GM21619 (cell line): ENCODE results near the gene WDR1.

Source experiments
- ATAC-seq: cut with Tn5 transposase; IDR thresholded peaks from one replicate; pipeline ENCODE4 v1.9.1; 2021; ENCODE audit not compliant: unreplicated experiment

WDR1 gene

GRCh38 chr4:10047967-10048366, 68.6 kb downstream of the WDR1 start:
- ATAC-seq = no peak

- ATAC-seq = no peak
These were observed 70.1 kb downstream of the WDR1 start for GRCh38 chr4:10046471-10046870.

GRCh38 chr4:10045481-10045880, 71.1 kb downstream of the WDR1 start:
- ATAC-seq = no peak

- no peak for ATAC-seq
These were observed 75.6 kb downstream of the WDR1 start for GRCh38 chr4:10041036-10041435.

- ATAC-seq = no peak
These were observed 76.3 kb downstream of the WDR1 start for GRCh38 chr4:10040049-10040892.

GRCh38 chr4:10036807-10037342, 79.7 kb downstream of the WDR1 start:
- no peak for ATAC-seq

GRCh38 chr4:10035130-10035529, 81.5 kb downstream of the WDR1 start:
- no peak for ATAC-seq

- no peak for ATAC-seq
These were observed 81.9 kb downstream of the WDR1 start for GRCh38 chr4:10034612-10035104.

GRCh38 chr4:10034136-10034535, 82.5 kb downstream of the WDR1 start:
- no peak for ATAC-seq

- no peak for ATAC-seq
These were observed 83.3 kb downstream of the WDR1 start for GRCh38 chr4:10033191-10033881.

GRCh38 chr4:10032625-10033024, 84.0 kb downstream of the WDR1 start:
- ATAC-seq = no peak

GRCh38 chr4:10031668-10032590, 84.7 kb downstream of the WDR1 start:
- ATAC-seq = no peak

- ATAC-seq = no peak
These were observed 85.5 kb downstream of the WDR1 start for GRCh38 chr4:10030972-10031667.

GRCh38 chr4:10029403-10029802, 87.2 kb downstream of the WDR1 start:
- ATAC-seq = no peak

- ATAC-seq = no peak
These were observed 87.7 kb downstream of the WDR1 start for GRCh38 chr4:10028910-10029309.

GRCh38 chr4:10026485-10026884, 90.1 kb downstream of the WDR1 start:
- ATAC-seq = no peak

GRCh38 chr4:10025230-10025806, 91.3 kb downstream of the WDR1 start:
- no peak for ATAC-seq
